Upper lobe of left lung (tissue), 4 donors: ENCODE data around the gene VOPP1.

Experiments
- CTCF ChIP-seq, 6 experiments: fragments of 450-650 bp in 4 of 6; fragments of 200-600 bp in 2 of 6; sonication (generic) in 2 of 6; IDR thresholded peaks; one replicate each; pipeline ENCODE4 v1.5.1; 2016 to 2019; ENCODE audit warnings: antibody characterized with exemption in 6 of 6
- EP300 ChIP-seq, 4 donors: sonication (generic); formaldehyde crosslinking; IDR thresholded peaks; one replicate each; pipeline ENCODE4 v1.5.1; 2017; ENCODE audit warnings: antibody characterized with exemption in 4 of 4, control low read depth in 2 of 4
- POLR2A ChIP-seq, 4 donors: fragments of 450-650 bp; IDR thresholded peaks; one replicate each; pipeline ENCODE4 v1.5.1; 2016 to 2017; ENCODE audit warnings: antibody characterized with exemption in 4 of 4, mild to moderate bottlenecking in 2 of 4
- POLR2AphosphoS5 ChIP-seq, 2 donors: sonication (generic); formaldehyde crosslinking; IDR thresholded peaks; one replicate each; pipeline ENCODE4 v1.5.1; 2017; ENCODE audit warnings: antibody characterized with exemption in 2 of 2

GRCh38 chr7:55486192-55486590 is 86.1 kb downstream of the VOPP1 start:
- TF ChIP-seq CTCF (IDR thresholded peaks at IDR 0.05) (no peak), POLR2A (IDR thresholded peaks at IDR 0.05) (no peak), POLR2AphosphoS5 (IDR thresholded peaks at IDR 0.05) (no peak), EP300 (IDR thresholded peaks at IDR 0.05) (no peak)
